Tibial artery (tissue), 4 donors: ENCODE measurements around the gene PRDM10.
"Not testable (repeated sequence)": the region's sequence is repeated elsewhere in the genome, so short reads cannot be mapped to it uniquely, and the experiment has no call there.

ENCODE experiments used
- DNase-seq, 2 donors: peaks; one replicate each; pipeline ENCODE4 v3.0.0-alpha.2; 2019
- H3K27ac ChIP-seq, 2 donors: fragments of 200-600 bp; sonication (generic) in 1 of 2; 1 replicate in 1 of 2; 2 replicates in 1 of 2; pipeline ENCODE4 v1.5.1; 2018 to 2019; ENCODE audit warnings: mild to moderate bottlenecking in 1 of 2
- H3K27me3 ChIP-seq, 2 donors: fragments of 200-600 bp; sonication (generic) in 1 of 2; one replicate each; pipeline versions ENCODE4 v1.5.1 to v1.6.0; 2016 to 2019
- H3K36me3 ChIP-seq, 3 donors: fragments of 200-600 bp; sonication (generic) in 2 of 3; one replicate each; pipeline ENCODE4 v1.5.1; 2016 to 2019; ENCODE audit warnings: mild to moderate bottlenecking in 2 of 3
- H3K4me1 ChIP-seq, 4 donors: fragments of 200-600 bp; sonication (generic) in 2 of 4; 1 replicate in 3 of 4; 2 replicates in 1 of 4; pipeline ENCODE4 v1.5.1; 2016 to 2019
- H3K4me3 ChIP-seq, 2 donors: fragments of 200-600 bp; sonication (generic) in 1 of 2; 1 replicate in 1 of 2; 2 replicates in 1 of 2; pipeline ENCODE4 v1.5.1; 2018 to 2019; ENCODE audit warnings: mild to moderate bottlenecking in 2 of 2
- H3K9me3 ChIP-seq, 3 donors: fragments of 200-600 bp; sonication (generic) in 1 of 3; one replicate each; pipeline ENCODE4 v1.5.1; 2016 to 2019
- CTCF ChIP-seq, 2 experiments: fragments of 200-600 bp in 1 of 2; fragments of 450-650 bp in 1 of 2; IDR thresholded peaks; one replicate each; pipeline ENCODE4 v1.5.1; 2017 to 2019; ENCODE audit warnings: antibody characterized with exemption in 2 of 2, mild to moderate bottlenecking in 1 of 2, moderate library complexity in 1 of 2
- intact Hi-C: fragments of 100-400 bp; cut with DNase I; formaldehyde crosslinking; loops from one replicate; pipeline ENCODE4 v1.15.0; 2023; ENCODE audit warnings: low total_unique reads

PRDM10 gene

GRCh38 chr11:129955282-129955681 is 47.4 kb downstream of the PRDM10 start:
- H3K27ac ChIP-seq, result no peak overlapping the region
- no peak for DNase-seq
- H3K36me3 ChIP-seq, result peaks cover 11 to 23% (median 12%) of the 10 kb centered on the region in 3 donors
- intact Hi-C loops, result no loop called here
- H3K9me3 ChIP-seq, result no peaks in the 10 kb centered on the region
- no peak overlapping the region for H3K4me3 ChIP-seq
- no peaks in the 10 kb centered on the region for H3K27me3 ChIP-seq
- H3K4me1 ChIP-seq, result no peaks in the 10 kb centered on the region
- TF ChIP-seq CTCF (IDR thresholded peaks at IDR 0.05), result no peak

- peaks cover 10 to 19% (median 11%) of the 10 kb centered on the region in 3 donors for H3K36me3 ChIP-seq
- DNase-seq, H3K4me3 ChIP-seq, H3K27me3 ChIP-seq, H3K4me1 ChIP-seq, H3K27ac ChIP-seq, H3K9me3 ChIP-seq, intact Hi-C loops: not testable (repeated sequence)
Measured at GRCh38 chr11:129954703-129955102, 47.9 kb downstream of the PRDM10 start.

- no peak overlapping the region for H3K27ac ChIP-seq
- DNase-seq, result no peak
- H3K9me3 ChIP-seq, result no peaks in the 10 kb centered on the region
- H3K36me3 ChIP-seq, result peaks cover 4 to 19% (median 4%) of the 10 kb centered on the region in 3 donors
- TF ChIP-seq CTCF (IDR thresholded peaks at IDR 0.05), result no peak
- intact Hi-C loops, result no loop called here
- no peaks in the 10 kb centered on the region for H3K27me3 ChIP-seq
- H3K4me3 ChIP-seq, result no peak overlapping the region
- no peaks in the 10 kb centered on the region for H3K4me1 ChIP-seq
Measured at GRCh38 chr11:129951866-129952262, 50.8 kb downstream of the PRDM10 start.

GRCh38 chr11:129951201-129951865 is 51.3 kb downstream of the PRDM10 start:
- no peak for TF ChIP-seq CTCF (IDR thresholded peaks at IDR 0.05)
- Histone ChIP-seq H3K27ac (no peak overlapping the region), H3K4me1 (no peaks in the 10 kb centered on the region), H3K27me3 (no peaks in the 10 kb centered on the region), H3K4me3 (no peak overlapping the region), H3K9me3 (no peaks in the 10 kb centered on the region), H3K36me3 (peaks cover 7 to 21% (median 8%) of the 10 kb centered on the region in 3 donors)
- intact Hi-C loops, result no loop called here
- no peak for DNase-seq

GRCh38 chr11:129950101-129951091 is 52.2 kb downstream of the PRDM10 start:
- Histone ChIP-seq H3K27me3 (no peaks in the 10 kb centered on the region), H3K27ac (no peak overlapping the region), H3K9me3 (no peaks in the 10 kb centered on the region), H3K36me3 (peaks cover 12 to 25% (median 16%) of the 10 kb centered on the region in 3 donors), H3K4me3 (no peak overlapping the region), H3K4me1 (no peaks in the 10 kb centered on the region)
- DNase-seq, result peak in 1 of 2 donors; percentile 65
- intact Hi-C loops, result no loop called here
- no peak for TF ChIP-seq CTCF (IDR thresholded peaks at IDR 0.05)
